Smooth muscle cell (in vitro differentiated cells): ENCODE measurements around the gene NOD2. TPM values are rescaled to one million over a fixed set of nuclear protein-coding genes. Genes with fewer than 3 reads are reported as not detected.

Experiments used
- DNase-seq: peaks from one replicate; lab custom pipeline; 2025; ENCODE audit not compliant: unreplicated experiment; lab: John Stamatoyannopoulos, UW
- H2AFZ ChIP-seq: fragments of 200-600 bp; sonication (generic); 2 replicates; pipeline ENCODE4 v1.6.0; 2016; ENCODE audit warnings: antibody characterized with exemption, low read depth, mild to moderate bottlenecking
- H3F3A ChIP-seq: fragments of 200-600 bp; sonication (generic); 2 replicates; pipeline ENCODE4 v1.6.0; 2017; ENCODE audit warnings: antibody characterized with exemption, low read depth
- H3K27ac ChIP-seq: fragments of 200-600 bp; sonication (generic); 2 replicates; pipeline ENCODE4 v1.5.1; 2016; ENCODE audit warnings: low read depth, mild to moderate bottlenecking
- H3K27me3 ChIP-seq: fragments of 200-600 bp; sonication (generic); 2 replicates; pipeline ENCODE4 v1.6.1; 2016; ENCODE audit warnings: low read depth, mild to moderate bottlenecking
- H3K36me3 ChIP-seq: fragments of 200-600 bp; sonication (generic); 2 replicates; pipeline ENCODE4 v1.5.1; 2016; ENCODE audit warnings: low read depth
- H3K4me1 ChIP-seq: fragments of 200-600 bp; sonication (generic); 2 replicates; pipeline ENCODE4 v1.5.1; 2016; ENCODE audit warnings: low read depth
- H3K4me2 ChIP-seq: fragments of 200-600 bp; sonication (generic); 2 replicates; pipeline ENCODE4 v1.6.0; 2016; ENCODE audit warnings: mild to moderate bottlenecking
- H3K4me3 ChIP-seq: fragments of 200-600 bp; sonication (generic); 2 replicates; pipeline ENCODE4 v1.5.1; 2016; ENCODE audit warnings: mild to moderate bottlenecking
- H3K79me2 ChIP-seq: fragments of 200-600 bp; sonication (generic); 2 replicates; pipeline ENCODE4 v1.6.0; 2016; ENCODE audit warnings: low read depth, mild to moderate bottlenecking
- H3K9ac ChIP-seq: fragments of 200-600 bp; sonication (generic); 2 replicates; pipeline ENCODE4 v1.6.0; 2016; ENCODE audit warnings: low read depth
- H3K9me3 ChIP-seq: fragments of 200-600 bp; sonication (generic); replicated peaks from 2 replicates; pipeline ENCODE4 v1.5.1; 2016; ENCODE audit warnings: low read depth
- H4K20me1 ChIP-seq: fragments of 200-600 bp; sonication (generic); 2 replicates; pipeline ENCODE4 v1.6.0; 2016; ENCODE audit warnings: low read depth
- WGBS: methylation state at CpG from one replicate; pipeline ENCODE4 v1.1.7; 2016; ENCODE audit warnings: low lambda C conversion rate; 5-methylcytosine and 5-hydroxymethylcytosine counted together
- polyA plus RNA-seq: library from polyadenylated mRNA; unstranded; fragments of >200 nt; fragmentation: Nextera tagmentation; extraction: Ambion mirVana; gene quantifications from 2 replicates; pipeline ENCODE4 v1.2.1, GENCODE V29; 2016
- total RNA-seq: library from RNA; depleted of rRNA; stranded (reverse); fragments of >200 nt; gene quantifications from 2 replicates; pipeline ENCODE4 v1.2.3, GENCODE V29; 2014
- TF ChIP-seq, protein P1 (sequence below): fragments of 200-600 bp; sonication (generic); IDR thresholded peaks from 2 replicates; pipeline ENCODE4 v1.5.1; 2017; ENCODE audit warnings: borderline replicate concordance, mild to moderate bottlenecking, antibody characterized with exemption; ENCODE audit not compliant: insufficient read depth, poor library complexity, severe bottlenecking

NOD2 gene
- total and polyA plus RNA-seq, 2 experiments from 2014 or later: 0.90 TPM; not detected in 1

DNA sequence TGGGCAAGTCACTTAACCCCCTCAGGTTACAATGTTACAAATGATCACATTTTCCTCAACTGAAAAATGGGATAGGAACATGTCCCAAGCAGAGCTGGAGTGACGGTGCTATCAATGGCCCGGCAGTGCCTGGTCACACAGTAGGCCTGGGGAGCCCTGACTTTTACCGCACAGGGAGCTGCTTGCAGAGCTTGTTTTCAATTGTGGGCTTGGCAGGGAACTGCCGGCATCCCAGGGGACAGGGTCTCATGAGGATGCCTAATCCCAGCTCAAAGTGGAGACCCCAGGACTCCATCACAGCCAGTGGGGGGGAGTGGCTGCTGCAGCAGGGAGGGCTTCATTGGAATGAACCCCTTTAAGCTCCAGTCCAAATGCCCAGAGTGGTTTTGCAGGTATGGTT lies 23.7 kb upstream of the NOD2 start:
- peaks cover 5% of the 10 kb centered on the region for H3K4me1 ChIP-seq
- no peaks in the 10 kb centered on the region for H4K20me1 ChIP-seq
- H3K27ac ChIP-seq: no peak overlapping the region
- no peaks in the 10 kb centered on the region for H3K36me3 ChIP-seq
- no peak overlapping the region for H3K4me3 ChIP-seq
- H3K79me2 ChIP-seq: no peaks in the 10 kb centered on the region
- H3K9ac ChIP-seq: no peak overlapping the region
- no peaks in the 10 kb centered on the region for H3K9me3 ChIP-seq
- H3F3A ChIP-seq: no peaks in the 10 kb centered on the region
- H3K4me2 ChIP-seq: no peak overlapping the region
- DNase-seq: no peak
- no peaks in the 10 kb centered on the region for H3K27me3 ChIP-seq
- TF ChIP-seq, protein P1, sequence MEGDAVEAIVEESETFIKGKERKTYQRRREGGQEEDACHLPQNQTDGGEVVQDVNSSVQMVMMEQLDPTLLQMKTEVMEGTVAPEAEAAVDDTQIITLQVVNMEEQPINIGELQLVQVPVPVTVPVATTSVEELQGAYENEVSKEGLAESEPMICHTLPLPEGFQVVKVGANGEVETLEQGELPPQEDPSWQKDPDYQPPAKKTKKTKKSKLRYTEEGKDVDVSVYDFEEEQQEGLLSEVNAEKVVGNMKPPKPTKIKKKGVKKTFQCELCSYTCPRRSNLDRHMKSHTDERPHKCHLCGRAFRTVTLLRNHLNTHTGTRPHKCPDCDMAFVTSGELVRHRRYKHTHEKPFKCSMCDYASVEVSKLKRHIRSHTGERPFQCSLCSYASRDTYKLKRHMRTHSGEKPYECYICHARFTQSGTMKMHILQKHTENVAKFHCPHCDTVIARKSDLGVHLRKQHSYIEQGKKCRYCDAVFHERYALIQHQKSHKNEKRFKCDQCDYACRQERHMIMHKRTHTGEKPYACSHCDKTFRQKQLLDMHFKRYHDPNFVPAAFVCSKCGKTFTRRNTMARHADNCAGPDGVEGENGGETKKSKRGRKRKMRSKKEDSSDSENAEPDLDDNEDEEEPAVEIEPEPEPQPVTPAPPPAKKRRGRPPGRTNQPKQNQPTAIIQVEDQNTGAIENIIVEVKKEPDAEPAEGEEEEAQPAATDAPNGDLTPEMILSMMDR: no peak
- no peak overlapping the region for H2AFZ ChIP-seq
- WGBS: 99% methylated on average over 4 of the region's 4 CpGs

DNA sequence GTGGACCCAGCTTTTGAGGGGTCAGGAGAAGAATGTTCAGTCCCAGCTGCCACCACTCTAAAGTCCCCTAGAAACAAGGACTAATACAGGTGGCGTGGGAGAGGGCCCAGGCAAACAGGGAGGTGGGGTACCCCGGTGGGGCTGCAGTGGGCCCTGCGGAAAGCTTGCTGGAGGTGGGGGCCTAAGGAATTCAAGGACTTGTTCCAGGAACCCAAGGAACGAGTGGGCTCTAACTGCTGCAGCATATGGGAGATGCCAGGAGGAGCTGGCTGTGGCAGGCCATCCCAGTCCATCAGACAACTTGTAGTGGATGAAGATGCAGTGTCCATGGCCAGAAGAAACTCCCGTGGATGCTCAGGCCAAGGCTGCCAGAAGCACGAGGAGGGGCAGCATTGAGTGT lies 22.9 kb upstream of the NOD2 start:
- WGBS: 89% methylated on average over 6 of the region's 6 CpGs
- H3K9ac ChIP-seq: no peak overlapping the region
- no peaks in the 10 kb centered on the region for H3K27me3 ChIP-seq
- no peaks in the 10 kb centered on the region for H3K9me3 ChIP-seq
- no peak overlapping the region for H3K27ac ChIP-seq
- H3K4me2 ChIP-seq: no peak overlapping the region
- no peaks in the 10 kb centered on the region for H4K20me1 ChIP-seq
- H3K4me1 ChIP-seq: peaks cover 5% of the 10 kb centered on the region
- no peak for DNase-seq
- TF ChIP-seq, protein P1: no peak
- H3K79me2 ChIP-seq: no peaks in the 10 kb centered on the region
- H2AFZ ChIP-seq: no peak overlapping the region
- no peaks in the 10 kb centered on the region for H3F3A ChIP-seq
- no peaks in the 10 kb centered on the region for H3K36me3 ChIP-seq
- H3K4me3 ChIP-seq: no peak overlapping the region

DNA sequence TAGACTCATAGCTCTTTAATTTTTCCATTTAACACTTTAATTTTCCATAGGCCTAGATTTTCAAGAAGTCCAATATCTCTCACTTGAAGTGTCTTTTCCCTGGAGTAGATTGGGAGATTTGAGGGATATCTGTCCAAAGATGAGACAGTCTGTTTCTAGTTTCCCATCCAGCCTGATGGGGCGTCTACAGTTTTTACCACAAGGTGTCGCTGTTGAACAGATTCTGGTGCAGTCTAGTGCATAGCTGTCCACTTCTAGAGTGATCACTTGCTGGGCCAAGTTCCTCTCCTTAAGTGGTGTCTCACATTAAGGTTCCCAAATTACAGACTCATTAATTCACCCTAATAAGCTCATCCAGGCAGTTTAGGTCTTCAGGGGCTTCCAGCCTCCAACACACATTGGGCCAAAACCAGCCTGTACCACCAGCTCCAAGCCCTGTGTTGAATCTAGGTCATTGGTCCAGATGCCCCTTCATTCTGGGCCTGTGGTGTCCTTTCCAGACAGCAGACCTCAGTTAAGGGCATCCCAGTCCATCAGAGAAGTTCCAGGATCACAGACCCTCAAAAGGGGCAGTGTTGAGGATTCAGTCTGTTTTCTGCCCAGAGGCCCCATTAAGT lies 21.7 kb upstream of the NOD2 start:
- no peaks in the 10 kb centered on the region for H3F3A ChIP-seq
- WGBS: 41% methylated on average over 2 of the region's 2 CpGs
- H3K9ac ChIP-seq: no peak overlapping the region
- H3K27ac ChIP-seq: no peak overlapping the region
- H3K79me2 ChIP-seq: no peaks in the 10 kb centered on the region
- H3K27me3 ChIP-seq: no peaks in the 10 kb centered on the region
- peaks cover 5% of the 10 kb centered on the region for H3K4me1 ChIP-seq
- TF ChIP-seq, protein P1: peak; percentile 47
- no peaks in the 10 kb centered on the region for H4K20me1 ChIP-seq
- no peak for DNase-seq
- H3K36me3 ChIP-seq: no peaks in the 10 kb centered on the region
- H3K9me3 ChIP-seq: no peaks in the 10 kb centered on the region
- H3K4me3 ChIP-seq: no peak overlapping the region
- H2AFZ ChIP-seq: no peak overlapping the region
- H3K4me2 ChIP-seq: no peak overlapping the region
